Measurements from ENCODE around the gene CMKLR1. TPM values are rescaled to one million over a fixed set of nuclear protein-coding genes. Genes with fewer than 3 reads are reported as not detected.

CMKLR1 gene
- total and polyA plus RNA-seq, 9 of the 15 experiments (the other 6 are each of a cell fraction or from before 2014, with no cell fraction given), result 0.11 to 1.4 (median 0.20) TPM

DNA sequence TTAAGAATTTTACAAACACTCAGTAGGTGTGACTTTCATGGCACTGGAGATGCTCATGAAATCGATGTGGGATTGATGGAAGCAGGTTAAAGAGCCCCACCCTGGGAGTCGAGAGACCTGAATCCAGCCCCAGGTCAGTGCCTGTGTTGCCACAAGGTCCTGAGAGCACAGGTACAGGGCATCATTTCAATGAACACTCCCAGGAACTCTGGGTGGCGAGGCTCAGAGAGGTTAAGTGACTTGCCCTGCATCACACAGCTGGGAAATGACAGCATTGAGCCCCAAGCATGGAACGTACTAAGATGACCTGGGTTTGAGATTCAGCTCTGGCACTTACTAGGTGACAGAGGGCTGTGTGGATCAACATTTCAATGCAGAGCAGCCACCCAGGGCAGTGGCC, 98.2 kb downstream of the CMKLR1 start:
- H3K79me2 ChIP-seq (ENCODE audit: control insufficient read depth, insufficient read depth, low read length), result no peaks in the 10 kb centered on the region
- H3K9ac ChIP-seq (ENCODE audit: insufficient read depth in 1 of 2, low read depth in 2 of 2, low read length in 2 of 2), result no peak overlapping the region
- POLR2A ChIA-PET, result no interaction called here
- no peaks in the 10 kb centered on the region for H3K9me3 ChIP-seq (replicated peaks; ENCODE audit: control insufficient read depth, insufficient read depth, low read depth, low read length)
- no peak overlapping the region for H3K4me2 ChIP-seq (ENCODE audit: insufficient read depth, low read length)
- H3K4me3 ChIP-seq, result no peak overlapping the region
- H3K9me1 ChIP-seq (ENCODE audit: control insufficient read depth, insufficient read depth, low read length), result no peaks in the 10 kb centered on the region
- H3K36me3 ChIP-seq (ENCODE audit: control insufficient read depth, insufficient read depth, low read length), result no peaks in the 10 kb centered on the region
- no peaks in the 10 kb centered on the region for H4K20me1 ChIP-seq (replicated peaks; ENCODE audit: control insufficient read depth, insufficient read depth, low read length)
- no peaks in the 10 kb centered on the region for H3K27me3 ChIP-seq (ENCODE audit: control insufficient read depth in 2 of 2, insufficient read depth in 2 of 2, low read length in 2 of 2)
- no peak for DNase-seq (ENCODE audit: extremely low read depth in 1 of 4, low spot score in 3 of 4)
- 5% methylated on average over 4 of the region's 4 CpGs for WGBS (ENCODE audit: insufficient coverage, low coverage, missing lambda C conversion rate)
- intact Hi-C loops (cut with micrococcal nuclease) (no loop called here), in situ Hi-C loops (cut with MboI) (no loop called here)
- no TSS peak for BruUV-seq (replicated peaks)
- FAIRE-seq, result no peak
- CTCF ChIA-PET (ENCODE audit: low intra/inter-chr PET ratio), result no interaction called here
- no peak overlapping the region for H3K27ac ChIP-seq (ENCODE audit: extremely low read depth, low read depth, low read length)
- H3K4me1 ChIP-seq (replicated peaks in 1 of 2; ENCODE audit: control insufficient read depth in 2 of 2, insufficient read depth in 2 of 2, low read length in 2 of 2), result no peaks in the 10 kb centered on the region
- ATAC-seq, result no peak
- no peak overlapping the region for H2AFZ ChIP-seq (ENCODE audit: low read depth, low read length)
- TF ChIP-seq, protein P1, sequence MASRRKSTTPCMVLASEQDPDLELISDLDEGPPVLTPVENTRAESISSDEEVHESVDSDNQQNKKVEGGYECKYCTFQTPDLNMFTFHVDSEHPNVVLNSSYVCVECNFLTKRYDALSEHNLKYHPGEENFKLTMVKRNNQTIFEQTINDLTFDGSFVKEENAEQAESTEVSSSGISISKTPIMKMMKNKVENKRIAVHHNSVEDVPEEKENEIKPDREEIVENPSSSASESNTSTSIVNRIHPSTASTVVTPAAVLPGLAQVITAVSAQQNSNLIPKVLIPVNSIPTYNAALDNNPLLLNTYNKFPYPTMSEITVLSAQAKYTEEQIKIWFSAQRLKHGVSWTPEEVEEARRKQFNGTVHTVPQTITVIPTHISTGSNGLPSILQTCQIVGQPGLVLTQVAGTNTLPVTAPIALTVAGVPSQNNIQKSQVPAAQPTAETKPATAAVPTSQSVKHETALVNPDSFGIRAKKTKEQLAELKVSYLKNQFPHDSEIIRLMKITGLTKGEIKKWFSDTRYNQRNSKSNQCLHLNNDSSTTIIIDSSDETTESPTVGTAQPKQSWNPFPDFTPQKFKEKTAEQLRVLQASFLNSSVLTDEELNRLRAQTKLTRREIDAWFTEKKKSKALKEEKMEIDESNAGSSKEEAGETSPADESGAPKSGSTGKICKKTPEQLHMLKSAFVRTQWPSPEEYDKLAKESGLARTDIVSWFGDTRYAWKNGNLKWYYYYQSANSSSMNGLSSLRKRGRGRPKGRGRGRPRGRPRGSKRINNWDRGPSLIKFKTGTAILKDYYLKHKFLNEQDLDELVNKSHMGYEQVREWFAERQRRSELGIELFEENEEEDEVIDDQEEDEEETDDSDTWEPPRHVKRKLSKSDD (conservative IDR thresholded peaks at IDR 0.05; ENCODE audit: low read length), result no peak
- TF ChIP-seq BCOR (IDR thresholded peaks at IDR 0.05) (0 out of 2 replicates have a peak, but pooled peaks have one; percentile 9), ZNF121 (CRISPR knock-in tag; conservative IDR thresholded peaks at IDR 0.05) (no peak), BMI1 (IDR thresholded peaks at IDR 0.05; ENCODE audit: low read length) (no peak), RBM25 (IDR thresholded peaks at IDR 0.05; ENCODE audit: low read depth, low read length, severe bottlenecking) (peak; percentile 40), ZC3H11A (IDR thresholded peaks at IDR 0.05; ENCODE audit: low read depth, low read length) (no peak), CAMTA2 (CRISPR knock-in tag; conservative IDR thresholded peaks at IDR 0.05) (no peak), ZFP36 (IDR thresholded peaks at IDR 0.05; ENCODE audit: low read depth, low read length, partially characterized antibody) (peak; percentile 66), SAFB (IDR thresholded peaks at IDR 0.05; ENCODE audit: borderline replicate concordance, low read depth, low read length) (no peak), POLR2G (IDR thresholded peaks at IDR 0.05; ENCODE audit: low read depth, low read length) (no peak)
- TF ChIP-seq, protein P2, sequence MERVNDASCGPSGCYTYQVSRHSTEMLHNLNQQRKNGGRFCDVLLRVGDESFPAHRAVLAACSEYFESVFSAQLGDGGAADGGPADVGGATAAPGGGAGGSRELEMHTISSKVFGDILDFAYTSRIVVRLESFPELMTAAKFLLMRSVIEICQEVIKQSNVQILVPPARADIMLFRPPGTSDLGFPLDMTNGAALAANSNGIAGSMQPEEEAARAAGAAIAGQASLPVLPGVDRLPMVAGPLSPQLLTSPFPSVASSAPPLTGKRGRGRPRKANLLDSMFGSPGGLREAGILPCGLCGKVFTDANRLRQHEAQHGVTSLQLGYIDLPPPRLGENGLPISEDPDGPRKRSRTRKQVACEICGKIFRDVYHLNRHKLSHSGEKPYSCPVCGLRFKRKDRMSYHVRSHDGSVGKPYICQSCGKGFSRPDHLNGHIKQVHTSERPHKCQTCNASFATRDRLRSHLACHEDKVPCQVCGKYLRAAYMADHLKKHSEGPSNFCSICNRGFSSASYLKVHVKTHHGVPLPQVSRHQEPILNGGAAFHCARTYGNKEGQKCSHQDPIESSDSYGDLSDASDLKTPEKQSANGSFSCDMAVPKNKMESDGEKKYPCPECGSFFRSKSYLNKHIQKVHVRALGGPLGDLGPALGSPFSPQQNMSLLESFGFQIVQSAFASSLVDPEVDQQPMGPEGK (CRISPR knock-in tag; IDR thresholded peaks at IDR 0.05; ENCODE audit: borderline replicate concordance), result no peak
- TF ChIP-seq, protein P3, sequence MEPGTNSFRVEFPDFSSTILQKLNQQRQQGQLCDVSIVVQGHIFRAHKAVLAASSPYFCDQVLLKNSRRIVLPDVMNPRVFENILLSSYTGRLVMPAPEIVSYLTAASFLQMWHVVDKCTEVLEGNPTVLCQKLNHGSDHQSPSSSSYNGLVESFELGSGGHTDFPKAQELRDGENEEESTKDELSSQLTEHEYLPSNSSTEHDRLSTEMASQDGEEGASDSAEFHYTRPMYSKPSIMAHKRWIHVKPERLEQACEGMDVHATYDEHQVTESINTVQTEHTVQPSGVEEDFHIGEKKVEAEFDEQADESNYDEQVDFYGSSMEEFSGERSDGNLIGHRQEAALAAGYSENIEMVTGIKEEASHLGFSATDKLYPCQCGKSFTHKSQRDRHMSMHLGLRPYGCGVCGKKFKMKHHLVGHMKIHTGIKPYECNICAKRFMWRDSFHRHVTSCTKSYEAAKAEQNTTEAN (CRISPR knock-in tag; IDR thresholded peaks at IDR 0.05), result no peak
- TF ChIP-seq, protein P4, sequence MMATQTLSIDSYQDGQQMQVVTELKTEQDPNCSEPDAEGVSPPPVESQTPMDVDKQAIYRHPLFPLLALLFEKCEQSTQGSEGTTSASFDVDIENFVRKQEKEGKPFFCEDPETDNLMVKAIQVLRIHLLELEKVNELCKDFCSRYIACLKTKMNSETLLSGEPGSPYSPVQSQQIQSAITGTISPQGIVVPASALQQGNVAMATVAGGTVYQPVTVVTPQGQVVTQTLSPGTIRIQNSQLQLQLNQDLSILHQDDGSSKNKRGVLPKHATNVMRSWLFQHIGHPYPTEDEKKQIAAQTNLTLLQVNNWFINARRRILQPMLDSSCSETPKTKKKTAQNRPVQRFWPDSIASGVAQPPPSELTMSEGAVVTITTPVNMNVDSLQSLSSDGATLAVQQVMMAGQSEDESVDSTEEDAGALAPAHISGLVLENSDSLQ (IDR thresholded peaks at IDR 0.05), result no peak
- TF ChIP-seq, protein P5, sequence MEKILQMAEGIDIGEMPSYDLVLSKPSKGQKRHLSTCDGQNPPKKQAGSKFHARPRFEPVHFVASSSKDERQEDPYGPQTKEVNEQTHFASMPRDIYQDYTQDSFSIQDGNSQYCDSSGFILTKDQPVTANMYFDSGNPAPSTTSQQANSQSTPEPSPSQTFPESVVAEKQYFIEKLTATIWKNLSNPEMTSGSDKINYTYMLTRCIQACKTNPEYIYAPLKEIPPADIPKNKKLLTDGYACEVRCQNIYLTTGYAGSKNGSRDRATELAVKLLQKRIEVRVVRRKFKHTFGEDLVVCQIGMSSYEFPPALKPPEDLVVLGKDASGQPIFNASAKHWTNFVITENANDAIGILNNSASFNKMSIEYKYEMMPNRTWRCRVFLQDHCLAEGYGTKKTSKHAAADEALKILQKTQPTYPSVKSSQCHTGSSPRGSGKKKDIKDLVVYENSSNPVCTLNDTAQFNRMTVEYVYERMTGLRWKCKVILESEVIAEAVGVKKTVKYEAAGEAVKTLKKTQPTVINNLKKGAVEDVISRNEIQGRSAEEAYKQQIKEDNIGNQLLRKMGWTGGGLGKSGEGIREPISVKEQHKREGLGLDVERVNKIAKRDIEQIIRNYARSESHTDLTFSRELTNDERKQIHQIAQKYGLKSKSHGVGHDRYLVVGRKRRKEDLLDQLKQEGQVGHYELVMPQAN (IDR thresholded peaks at IDR 0.05; ENCODE audit: borderline replicate concordance), result no peak

Data from K562 (cell line).